GM10248 (cell line): ENCODE measurements around the gene EHHADH.

Source experiments
- CTCF ChIA-PET: fragments of 300-600 bp; sonication (Branson Sonifier 250); formaldehyde crosslinking; extraction: SDS; loops from one replicate; lab custom pipeline; 2021; ENCODE audit warnings: antibody characterized with exemption; lab: Yijun Ruan, JAX
- POLR2A ChIA-PET: fragments of 350-650 bp; sonication (Branson Sonifier 250); formaldehyde crosslinking; extraction: SDS; loops from one replicate; lab custom pipeline; 2020; ENCODE audit warnings: antibody characterized with exemption; lab: Yijun Ruan, JAX
- DNase-seq: peaks from one replicate; pipeline ENCODE4 v3.0.0; 2012; ENCODE audit errors: extremely low spot score
- CTCF ChIP-seq: IDR thresholded peaks from 2 replicates; pipeline ENCODE4 v1.5.1; 2012; ENCODE audit warnings: mild to moderate bottlenecking, low read depth; ENCODE audit errors: extremely low read depth, missing control alignments, control extremely low read depth

EHHADH gene

GRCh38 chr3:185188816-185189215, 65.0 kb downstream of the EHHADH start:
- TF ChIP-seq CTCF, result no peak
- POLR2A ChIA-PET, result no interaction called here
- no peak for DNase-seq
- CTCF ChIA-PET, result interaction anchor here (2.7 to 3.2 kb wide), 2 partner anchors 10 to 13 kb away, joined by 11 to 19 read pairs; no protein-coding TSS in a partner anchor

GRCh38 chr3:185187391-185187790, 66.5 kb downstream of the EHHADH start:
- ChIA-PET CTCF (interaction anchor here (1.5 to 3.2 kb wide), 3 partner anchors 8 to 19 kb away, joined by 3 to 19 read pairs (median 11); no protein-coding TSS in a partner anchor), POLR2A (interaction anchor here (0.5 kb wide), 1 partner anchor 96 kb away, joined by 3 read pairs; no protein-coding TSS in a partner anchor)
- DNase-seq, result no peak
- no peak for TF ChIP-seq CTCF

GRCh38 chr3:185176750-185177359, 77.0 kb downstream of the EHHADH start:
- ChIA-PET CTCF (interaction anchor here (0.8 to 3.6 kb wide), 25 partner anchors 8 to 616 kb away, joined by 3 to 23 read pairs (median 5); partner anchors contain the start of gene EPHB3), POLR2A (interaction anchor here (0.6 kb wide), 1 partner anchor 82 kb away, joined by 3 read pairs; no protein-coding TSS in a partner anchor)
- peak; percentile 29 for DNase-seq
- TF ChIP-seq CTCF, result peak; percentile 70

- CTCF ChIA-PET, result interaction anchor here (0.7 to 3.6 kb wide), 25 partner anchors 9 to 614 kb away, joined by 3 to 23 read pairs (median 5); partner anchors contain the start of gene EPHB3
- DNase-seq, result peak; percentile 55
- POLR2A ChIA-PET, result no interaction called here
- no peak for TF ChIP-seq CTCF
Observed at GRCh38 chr3:185175370-185175987, 78.4 kb downstream of the EHHADH start.

- ChIA-PET CTCF (interaction anchor here (0.7 to 1.4 kb wide), 5 partner anchors 15 to 350 kb away, joined by 3 to 4 read pairs (median 3); no protein-coding TSS in a partner anchor), POLR2A (no interaction called here)
- no peak for TF ChIP-seq CTCF
- DNase-seq, result no peak
Observed at GRCh38 chr3:185172086-185173049, 81.5 kb downstream of the EHHADH start.
